Measurements from ENCODE around the gene DDHD1.

The DDHD1 gene

GRCh38 chr14:53027562-53027961, 125.6 kb downstream of the DDHD1 start:
- no peak for DNase-seq

DNA sequence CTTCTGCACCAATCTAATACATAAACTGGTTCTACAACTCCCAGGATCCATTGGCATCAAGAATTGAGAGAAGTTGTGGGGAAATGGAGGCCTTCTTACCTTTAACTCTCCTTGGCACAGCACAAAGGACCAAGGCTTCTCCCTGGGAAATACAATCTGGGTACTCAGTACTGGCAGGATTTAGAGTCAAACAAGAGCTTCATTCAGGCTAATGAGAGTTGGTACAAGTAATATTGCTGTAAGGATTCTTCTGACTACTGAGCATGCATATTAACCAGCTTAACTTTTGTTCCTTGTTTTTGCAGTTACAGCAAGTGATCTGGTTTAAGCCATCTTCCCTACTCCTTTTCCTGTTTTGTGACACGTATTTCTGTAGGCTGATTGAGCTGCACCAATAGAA, 126.1 kb downstream of the DDHD1 start:
- DNase-seq: no peak

- no peak for DNase-seq
These were observed 129.8 kb downstream of the DDHD1 start for GRCh38 chr14:53023325-53023724.

- no peak for DNase-seq
These were observed 130.5 kb downstream of the DDHD1 start for GRCh38 chr14:53022593-53022992.

GRCh38 chr14:53020193-53020932, 132.8 kb downstream of the DDHD1 start:
- DNase-seq: no peak

- DNase-seq: no peak
These were observed 133.7 kb downstream of the DDHD1 start for GRCh38 chr14:53019406-53019805.

DNA sequence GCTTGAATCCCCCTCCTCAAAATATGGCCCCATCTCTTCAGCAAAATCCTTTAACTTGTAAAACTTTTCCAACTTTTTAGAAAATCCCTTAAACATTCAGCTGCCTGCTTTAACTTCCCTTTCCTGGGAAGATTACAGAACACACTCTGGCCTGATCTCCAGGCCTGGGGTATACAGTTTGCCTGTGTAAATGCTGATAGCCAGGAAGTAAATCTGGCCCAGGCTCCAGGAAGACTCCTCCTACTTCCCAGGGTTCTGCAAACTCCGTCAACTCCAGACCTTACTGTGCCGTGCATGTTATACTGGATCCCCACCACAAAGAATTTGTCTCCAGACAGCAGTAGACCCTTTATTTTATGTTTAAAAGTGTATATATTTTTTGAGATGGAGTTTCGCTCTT, 135.3 kb downstream of the DDHD1 start:
- DNase-seq: no peak

DNA sequence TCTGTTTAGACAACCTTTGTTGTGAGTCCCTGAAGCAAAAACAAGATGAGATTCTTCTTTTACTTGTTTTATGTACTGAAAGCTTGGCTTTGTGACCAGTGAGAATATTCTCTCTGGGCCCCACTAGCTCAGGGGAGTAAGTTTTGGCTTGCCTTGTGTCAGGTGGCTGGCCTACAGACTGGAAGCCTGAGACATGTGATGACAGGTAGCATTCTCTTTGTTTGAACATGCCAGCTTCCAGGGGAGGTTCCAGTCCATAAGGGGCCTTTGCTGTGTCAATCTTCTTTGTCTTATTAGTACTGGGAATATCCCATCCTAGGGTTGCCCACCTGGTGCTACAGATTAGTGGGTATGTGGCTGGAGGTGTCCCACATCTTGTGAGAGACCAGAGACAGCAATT, 136.2 kb downstream of the DDHD1 start:
- no peak for DNase-seq

DNA sequence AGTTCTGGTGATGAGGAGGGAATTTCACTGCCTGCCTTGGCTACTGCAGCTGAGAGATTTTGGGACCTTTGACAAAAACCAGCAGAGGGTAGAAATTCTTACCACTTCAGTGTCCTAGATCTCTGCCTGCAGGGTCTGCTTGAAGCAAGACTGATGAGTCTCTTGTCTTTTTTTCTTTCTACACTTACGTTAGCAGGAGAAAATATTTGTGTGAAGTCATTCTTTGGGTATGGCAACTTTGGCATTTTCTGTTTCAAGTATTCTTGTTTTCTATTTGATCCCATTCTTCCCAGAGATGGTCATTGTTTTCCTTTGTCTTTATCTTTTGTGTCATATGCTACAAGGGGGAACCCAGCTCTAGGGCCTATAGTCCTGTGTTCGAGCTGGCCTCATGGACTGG, 136.6 kb downstream of the DDHD1 start:
- no peak for DNase-seq

DNA sequence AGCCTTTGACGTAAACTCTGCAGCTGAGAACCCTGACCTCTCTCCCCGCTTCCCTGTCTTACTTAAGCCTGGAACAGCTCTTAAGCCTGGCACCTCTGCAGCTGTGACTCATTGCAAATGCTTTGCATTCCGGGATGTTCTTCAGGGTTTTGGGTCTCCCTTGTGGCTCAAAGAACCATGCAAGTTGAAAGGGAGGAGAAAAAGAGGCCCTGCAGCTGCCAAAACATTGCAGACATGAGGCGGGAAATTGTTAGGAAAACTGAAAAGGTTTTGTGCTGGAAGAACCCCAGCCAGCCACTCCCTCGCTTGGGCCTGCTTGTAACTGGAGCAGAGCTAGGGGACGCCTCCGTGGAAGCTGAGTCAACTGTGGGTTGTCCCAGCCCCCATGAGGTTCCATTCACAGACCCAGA, 142.1 kb downstream of the DDHD1 start:
- DNase-seq: no peak

GRCh38 chr14:53010193-53011040, 142.7 kb downstream of the DDHD1 start:
- DNase-seq: no peak

- no peak for DNase-seq
These were observed 146.1 kb downstream of the DDHD1 start for GRCh38 chr14:53006931-53007562.

GRCh38 chr14:53004976-53005375, 148.1 kb downstream of the DDHD1 start:
- DNase-seq: no peak

DNA sequence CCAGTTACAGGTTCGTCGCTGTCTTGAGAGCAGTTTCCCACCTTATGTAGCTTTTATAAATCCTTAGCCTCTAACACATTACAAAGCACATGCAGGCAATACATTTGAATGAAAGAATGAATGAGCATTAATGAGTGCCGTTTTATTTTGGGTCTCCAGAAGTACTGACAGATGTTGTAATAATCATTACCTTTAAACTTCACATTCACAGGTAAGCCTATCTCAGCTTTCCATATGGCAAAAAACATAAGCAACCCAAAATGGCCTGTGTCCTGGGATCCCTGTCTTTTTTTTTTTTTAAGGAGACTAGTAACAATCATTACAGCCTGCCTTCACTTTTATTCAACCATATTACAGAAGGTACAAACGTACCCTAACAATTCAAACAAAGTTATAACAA, 149.3 kb downstream of the DDHD1 start:
- DNase-seq: no peak

DNA sequence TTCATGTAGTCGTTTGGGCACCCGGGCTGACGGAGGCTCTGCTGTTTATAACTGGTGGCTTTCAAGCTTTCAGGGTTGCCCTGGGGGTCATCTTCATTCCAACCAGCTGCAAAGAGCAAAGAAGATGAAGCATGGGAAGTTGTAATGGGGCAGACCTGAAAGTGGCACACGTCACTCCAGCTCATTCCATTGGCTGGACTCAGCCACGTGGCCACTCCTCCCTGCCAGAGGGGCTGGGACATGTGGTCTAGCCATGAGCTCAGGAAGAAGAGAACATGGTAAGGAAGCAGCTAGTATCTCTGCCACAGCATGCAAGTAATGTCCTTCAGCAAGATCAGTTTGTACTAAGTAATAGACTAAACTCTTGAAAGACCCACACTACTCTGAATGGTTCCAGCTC, 150.5 kb downstream of the DDHD1 start:
- no peak for DNase-seq

- no peak for DNase-seq
These were observed 151.2 kb downstream of the DDHD1 start for GRCh38 chr14:53001787-53002378.

- DNase-seq: no peak
These were observed 154.6 kb downstream of the DDHD1 start for GRCh38 chr14:52998376-52999015.

- no peak for DNase-seq
These were observed 156.6 kb downstream of the DDHD1 start for GRCh38 chr14:52996493-52996892.

DNA sequence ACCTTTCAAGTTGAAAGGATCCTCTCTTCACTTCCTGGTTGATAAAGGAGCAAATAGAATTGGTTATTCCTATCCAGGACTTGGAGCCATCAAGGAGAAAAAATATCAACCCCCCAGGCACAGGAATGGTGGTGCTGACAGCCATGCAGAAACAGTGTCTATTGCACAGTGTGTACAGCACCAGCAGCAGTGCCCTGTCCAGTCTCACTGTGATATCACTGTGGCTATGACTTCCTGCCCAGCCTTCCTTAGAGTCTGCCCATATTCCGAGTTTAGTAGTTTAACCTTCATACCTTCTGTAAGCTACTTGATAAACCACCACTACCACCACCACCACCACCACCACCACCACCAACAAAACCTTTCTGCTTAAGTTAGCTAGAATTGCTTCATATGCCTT, 157.1 kb downstream of the DDHD1 start:
- DNase-seq: no peak

- DNase-seq: no peak
These were observed 160.8 kb downstream of the DDHD1 start for GRCh38 chr14:52992236-52992870.

DNA sequence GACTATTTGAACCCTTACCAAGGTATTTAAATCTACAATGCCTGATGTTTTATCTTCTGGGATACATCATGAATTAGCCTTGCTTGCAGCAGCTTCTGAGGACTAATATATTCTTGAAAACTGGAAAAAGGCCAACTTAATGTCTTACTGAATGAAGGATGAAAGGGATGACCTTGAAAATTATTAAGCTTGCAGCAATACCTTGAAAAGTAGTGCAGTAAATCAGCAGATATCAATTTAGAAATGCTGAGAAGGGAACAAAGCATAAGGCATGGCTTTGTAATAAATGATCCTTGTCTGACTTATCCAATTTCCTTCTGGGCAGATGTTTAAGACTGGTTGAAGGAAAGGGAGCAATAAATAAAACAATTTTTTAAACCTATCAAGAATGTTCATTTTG, 165.0 kb downstream of the DDHD1 start:
- no peak for DNase-seq

- peak; percentile 5 for DNase-seq
These were observed 165.6 kb downstream of the DDHD1 start for GRCh38 chr14:52987514-52987913.

All from DMS 273 treated with DMSO at 0.1 percent for 48 hours (cell line).